HG02870 (cell line): ENCODE data around the gene ZNF155.
"Not testable (repeated sequence)": the region's sequence is repeated elsewhere in the genome, so short reads cannot be mapped to it uniquely, and the experiment has no call there.

Experiments used
- ATAC-seq: cut with Tn5 transposase; IDR thresholded peaks from one replicate; pipeline ENCODE4 v1.9.1; 2021; ENCODE audit warnings: mild to moderate bottlenecking, moderate library complexity; ENCODE audit not compliant: unreplicated experiment

The ZNF155 gene

GRCh38 chr19:43983912-43984686 lies at the start of gene ZNF155:
ZNF155 (plus strand) TSS chr19:43984188; CDS start chr19:43988544, 4,356 bp downstream.
- ATAC-seq: peak; percentile 75

- ATAC-seq: peak; percentile 96
Observed at GRCh38 chr19:43934985-43935708, 48.8 kb upstream of the ZNF155 start, which contains the start of gene ZNF45. ZNF45 (minus strand) TSS chr19:43935282; CDS start chr19:43922185, 13,097 bp downstream.

GRCh38 chr19:43936188-43936587 lies 47.8 kb upstream of the ZNF155 start:
- ATAC-seq: no peak

GRCh38 chr19:43939557-43940260 lies 44.3 kb upstream of the ZNF155 start:
- ATAC-seq: no peak

GRCh38 chr19:43940719-43941118 lies 43.3 kb upstream of the ZNF155 start:
- no peak for ATAC-seq

GRCh38 chr19:43941209-43941608 lies 42.8 kb upstream of the ZNF155 start:
- ATAC-seq: no peak

- ATAC-seq: not testable (repeated sequence)
Observed at GRCh38 chr19:43947412-43947811, 36.6 kb upstream of the ZNF155 start.

GRCh38 chr19:43949803-43950202 lies 34.2 kb upstream of the ZNF155 start:
- not testable (repeated sequence) for ATAC-seq

- ATAC-seq: peak; percentile 86
Observed at GRCh38 chr19:43950834-43951645, 32.9 kb upstream of the ZNF155 start, which contains the start of gene ZNF221. ZNF221 (plus strand) TSS chr19:43951228; CDS start chr19:43962727, 11,499 bp downstream.

GRCh38 chr19:43956827-43957226 lies 27.2 kb upstream of the ZNF155 start:
- ATAC-seq: no peak

- no peak for ATAC-seq
Observed at GRCh38 chr19:43957891-43958290, 26.1 kb upstream of the ZNF155 start.

- ATAC-seq: no peak
Observed at GRCh38 chr19:43960411-43960810, 23.6 kb upstream of the ZNF155 start.

GRCh38 chr19:43966079-43966694 lies 17.8 kb upstream of the ZNF155 start:
- no peak for ATAC-seq

- no peak for ATAC-seq
Observed at GRCh38 chr19:43976732-43977131, 7.3 kb upstream of the ZNF155 start.

GRCh38 chr19:43983544-43983911 lies 460 bp upstream of the ZNF155 start:
- peak; percentile 4 for ATAC-seq

- ATAC-seq: no peak
Observed at GRCh38 chr19:43984687-43985000, 656 bp downstream of the ZNF155 start.

GRCh38 chr19:43997631-43998290 lies 13.8 kb downstream of the ZNF155 start:
- no peak for ATAC-seq

- no peak for ATAC-seq
Observed at GRCh38 chr19:44002212-44002565, 18.2 kb downstream of the ZNF155 start.

- ATAC-seq: peak; percentile 90
Observed at GRCh38 chr19:44002566-44003460, 18.8 kb downstream of the ZNF155 start, which contains the start of gene ZNF230. ZNF230 (plus strand) TSS chr19:44002957; CDS start chr19:44007079, 4,122 bp downstream.
